ENCODE results near the gene XYLT2.

The XYLT2 gene

GRCh38 chr17:50373705-50374104 is 27.8 kb downstream of the XYLT2 start:
- Histone ChIP-seq H4K20me1 (ENCODE audit: insufficient read depth, low read length) (peaks cover 6% of the 10 kb centered on the region; the same call in 1 of the 2 replicates), H3K27me3 (ENCODE audit: insufficient read depth, low read length, poor library complexity) (no peaks in the 10 kb centered on the region), H3K4me1 (ENCODE audit: insufficient read depth, low read length) (peaks cover 36% of the 10 kb centered on the region), H2AFZ (ENCODE audit: low read depth, low read length) (peak overlapping the region; percentile 96), H3K27ac (ENCODE audit: low read length) (peak overlapping the region; percentile 97), H3K4me3 (ENCODE audit: low read depth in 1 of 2, low read length in 2 of 2) (peak overlapping the region; percentile 71 to 78), H3K9ac (ENCODE audit: low read depth, low read length) (peak overlapping the region; percentile 88), H3K9me3 (ENCODE audit: insufficient read depth, low read length, severe bottlenecking) (no peaks in the 10 kb centered on the region), H3K4me2 (ENCODE audit: insufficient read depth, low read length) (peak overlapping the region; percentile 67), H3K79me2 (ENCODE audit: insufficient read depth, low read length) (peaks cover 44% of the 10 kb centered on the region), H3K36me3 (ENCODE audit: insufficient read depth, low read length) (peaks cover 59% of the 10 kb centered on the region)
- no peak for DNase-seq
- TF ChIP-seq, protein P1, sequence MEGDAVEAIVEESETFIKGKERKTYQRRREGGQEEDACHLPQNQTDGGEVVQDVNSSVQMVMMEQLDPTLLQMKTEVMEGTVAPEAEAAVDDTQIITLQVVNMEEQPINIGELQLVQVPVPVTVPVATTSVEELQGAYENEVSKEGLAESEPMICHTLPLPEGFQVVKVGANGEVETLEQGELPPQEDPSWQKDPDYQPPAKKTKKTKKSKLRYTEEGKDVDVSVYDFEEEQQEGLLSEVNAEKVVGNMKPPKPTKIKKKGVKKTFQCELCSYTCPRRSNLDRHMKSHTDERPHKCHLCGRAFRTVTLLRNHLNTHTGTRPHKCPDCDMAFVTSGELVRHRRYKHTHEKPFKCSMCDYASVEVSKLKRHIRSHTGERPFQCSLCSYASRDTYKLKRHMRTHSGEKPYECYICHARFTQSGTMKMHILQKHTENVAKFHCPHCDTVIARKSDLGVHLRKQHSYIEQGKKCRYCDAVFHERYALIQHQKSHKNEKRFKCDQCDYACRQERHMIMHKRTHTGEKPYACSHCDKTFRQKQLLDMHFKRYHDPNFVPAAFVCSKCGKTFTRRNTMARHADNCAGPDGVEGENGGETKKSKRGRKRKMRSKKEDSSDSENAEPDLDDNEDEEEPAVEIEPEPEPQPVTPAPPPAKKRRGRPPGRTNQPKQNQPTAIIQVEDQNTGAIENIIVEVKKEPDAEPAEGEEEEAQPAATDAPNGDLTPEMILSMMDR (IDR thresholded peaks at IDR 0.05; ENCODE audit: borderline replicate concordance, extremely low read depth, low read length, poor library complexity, severe bottlenecking), result no peak
- TF ChIP-seq EZH2 (IDR thresholded peaks at IDR 0.05; ENCODE audit: borderline replicate concordance, low read depth, low read length, severe bottlenecking), result no peak
- ATAC-seq (ENCODE audit: insufficient read depth, low read depth), result no peak

DNA sequence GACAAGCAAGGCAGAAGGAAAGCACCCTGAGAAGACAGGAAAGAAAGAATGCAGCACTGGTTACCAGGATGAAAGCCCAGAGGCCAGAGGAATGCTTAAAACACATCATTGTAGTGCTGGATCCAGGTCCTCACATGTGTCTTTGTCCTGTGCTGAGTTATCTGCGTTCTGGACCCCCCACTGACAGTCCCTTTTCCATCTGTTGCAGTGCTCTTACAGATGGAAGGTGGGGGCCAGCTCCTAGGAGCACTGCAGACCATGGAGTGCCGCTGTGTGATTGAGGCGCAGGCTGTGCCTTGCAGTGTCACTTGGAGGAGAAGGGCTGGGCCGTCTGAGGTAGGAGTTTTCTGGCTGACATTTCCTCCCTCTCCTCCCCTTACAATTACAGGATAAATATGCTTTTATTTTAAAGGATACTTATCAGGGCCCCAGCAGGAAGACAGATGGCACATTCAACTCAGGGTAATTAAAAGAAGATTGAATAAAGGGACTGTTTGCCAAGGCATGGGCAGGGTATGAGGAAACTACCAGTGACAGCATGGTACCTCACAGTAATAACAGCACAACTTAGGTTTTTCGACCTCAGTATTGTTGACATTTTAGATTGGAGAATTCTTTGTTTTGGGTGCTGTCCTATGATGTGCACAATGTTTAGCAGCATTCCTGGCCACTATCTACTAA is 30.1 kb downstream of the XYLT2 start:
- TF ChIP-seq, protein P1 (IDR thresholded peaks at IDR 0.05; ENCODE audit: borderline replicate concordance, extremely low read depth, low read length, poor library complexity, severe bottlenecking), result no peak
- TF ChIP-seq EZH2 (IDR thresholded peaks at IDR 0.05; ENCODE audit: borderline replicate concordance, low read depth, low read length, severe bottlenecking), result no peak

DNA sequence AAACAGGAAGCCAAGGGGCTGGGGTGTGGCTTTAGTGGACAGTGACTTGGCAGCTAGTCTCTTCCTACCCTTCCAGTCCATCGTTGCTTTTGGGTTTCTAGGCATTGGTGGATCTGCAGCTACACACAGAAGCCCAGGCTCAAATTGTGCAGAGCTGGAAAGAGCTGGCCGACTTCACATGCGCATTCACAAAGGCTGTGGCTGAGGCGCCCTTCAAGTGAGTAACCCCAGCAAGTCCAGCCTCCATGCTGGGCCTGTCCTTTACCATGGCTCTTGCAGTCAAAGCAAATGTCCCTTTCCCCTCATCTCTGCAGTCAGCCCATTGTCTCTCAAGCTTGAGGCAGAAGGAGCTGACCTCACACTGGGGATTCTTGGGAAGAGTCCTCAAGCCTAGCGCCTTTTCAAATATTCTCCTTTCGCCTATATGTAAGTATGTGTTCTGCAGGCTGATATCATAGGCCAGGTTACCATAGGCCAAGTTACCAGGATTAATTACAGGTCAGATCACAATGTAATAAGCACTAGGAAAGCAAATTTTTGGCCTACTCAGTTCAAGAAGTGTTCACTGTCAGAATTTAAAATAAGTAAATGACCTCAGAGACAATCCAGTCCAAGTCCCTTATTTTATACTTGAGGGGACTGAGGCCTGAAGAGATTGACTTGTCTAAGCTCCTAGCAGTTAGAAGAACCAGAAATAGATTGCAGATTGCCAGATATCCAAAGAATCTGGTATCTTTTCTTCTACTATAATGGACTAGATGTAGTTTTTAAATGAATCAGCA is 33.6 kb downstream of the XYLT2 start:
- no peak overlapping the region for H3K4me2 ChIP-seq (ENCODE audit: insufficient read depth, low read length)
- TF ChIP-seq, protein P1 (IDR thresholded peaks at IDR 0.05; ENCODE audit: borderline replicate concordance, extremely low read depth, low read length, poor library complexity, severe bottlenecking), result no peak
- no peak for TF ChIP-seq EZH2 (IDR thresholded peaks at IDR 0.05; ENCODE audit: borderline replicate concordance, low read depth, low read length, severe bottlenecking)
- ATAC-seq (ENCODE audit: insufficient read depth, low read depth), result no peak
- H3K9me3 ChIP-seq (ENCODE audit: insufficient read depth, low read length, severe bottlenecking), result no peaks in the 10 kb centered on the region
- no peak overlapping the region for H3K9ac ChIP-seq (ENCODE audit: low read depth, low read length)
- no peak overlapping the region for H3K27ac ChIP-seq (ENCODE audit: low read length)
- no peak overlapping the region for H3K4me3 ChIP-seq (ENCODE audit: low read depth in 1 of 2, low read length in 2 of 2)
- DNase-seq, result no peak
- H2AFZ ChIP-seq (ENCODE audit: low read depth, low read length), result no peak overlapping the region
- H4K20me1 ChIP-seq (ENCODE audit: insufficient read depth, low read length), result peaks cover 7% of the 10 kb centered on the region; the same call in 1 of the 2 replicates
- H3K36me3 ChIP-seq (ENCODE audit: insufficient read depth, low read length), result peaks cover 89% of the 10 kb centered on the region
- H3K4me1 ChIP-seq (ENCODE audit: insufficient read depth, low read length), result peaks cover 11% of the 10 kb centered on the region
- no peaks in the 10 kb centered on the region for H3K27me3 ChIP-seq (ENCODE audit: insufficient read depth, low read length, poor library complexity)
- no peaks in the 10 kb centered on the region for H3K79me2 ChIP-seq (ENCODE audit: insufficient read depth, low read length)

More for the DNA sequence above, 30.1 kb downstream of the XYLT2 start:
- no peak overlapping the region for H3K27ac ChIP-seq (ENCODE audit: low read length)
- peaks cover 2% of the 10 kb centered on the region; the same call in 1 of the 2 replicates for H4K20me1 ChIP-seq (ENCODE audit: insufficient read depth, low read length)
- ATAC-seq (ENCODE audit: insufficient read depth, low read depth), result no peak
- H2AFZ ChIP-seq (ENCODE audit: low read depth, low read length), result no peak overlapping the region
- peak overlapping the region; percentile 1; the same call in 1 of the 2 replicates for H3K4me2 ChIP-seq (ENCODE audit: insufficient read depth, low read length)
- no peak for DNase-seq
- H3K36me3 ChIP-seq (ENCODE audit: insufficient read depth, low read length), result peaks cover 61% of the 10 kb centered on the region
- peaks cover 36% of the 10 kb centered on the region for H3K4me1 ChIP-seq (ENCODE audit: insufficient read depth, low read length)
- no peaks in the 10 kb centered on the region for H3K9me3 ChIP-seq (ENCODE audit: insufficient read depth, low read length, severe bottlenecking)
- peaks cover 29% of the 10 kb centered on the region for H3K79me2 ChIP-seq (ENCODE audit: insufficient read depth, low read length)
- no peaks in the 10 kb centered on the region for H3K27me3 ChIP-seq (ENCODE audit: insufficient read depth, low read length, poor library complexity)
- no peak overlapping the region for H3K9ac ChIP-seq (ENCODE audit: low read depth, low read length)
- no peak overlapping the region for H3K4me3 ChIP-seq (ENCODE audit: low read depth in 1 of 2, low read length in 2 of 2)

Measured in DND-41 (cell line).